Ascending aorta (tissue), 2 donors: ENCODE data around the gene WDR38. TPM values are rescaled to one million over a fixed set of nuclear protein-coding genes. Genes with fewer than 3 reads are reported as not detected.

Source experiments
- DNase-seq, 2 donors: peaks; one replicate each; pipeline ENCODE4 v3.0.0-alpha.2; 2019; ENCODE audit warnings: low spot score in 2 of 2
- H3K27ac ChIP-seq, 2 donors: fragments of 200-600 bp; sonication (generic); one replicate each; pipeline ENCODE4 v1.5.1; 2016 to 2017; ENCODE audit warnings: mild to moderate bottlenecking in 1 of 2
- H3K27me3 ChIP-seq: fragments of 200-600 bp; sonication (generic); one replicate; pipeline ENCODE4 v1.5.1; 2017
- H3K36me3 ChIP-seq, 2 donors: fragments of 200-600 bp; sonication (generic); one replicate each; pipeline ENCODE4 v1.5.1; 2016
- H3K4me1 ChIP-seq, 2 donors: fragments of 200-600 bp; sonication (generic); one replicate each; pipeline ENCODE4 v1.5.1; 2016 to 2017; ENCODE audit warnings: mild to moderate bottlenecking in 1 of 2
- H3K4me3 ChIP-seq, 2 donors: fragments of 200-600 bp; sonication (generic); one replicate each; pipeline ENCODE4 v1.5.1; 2016 to 2017; ENCODE audit warnings: mild to moderate bottlenecking in 1 of 2
- H3K9me3 ChIP-seq, 2 donors: fragments of 200-600 bp; sonication (generic); one replicate each; pipeline ENCODE4 v1.5.1; 2016
- intact Hi-C: fragments of 100-400 bp; cut with DNase I; formaldehyde crosslinking; loops from one replicate; pipeline ENCODE4 v1.15.1; 2023
- total RNA-seq: library from RNA; depleted of rRNA; stranded (reverse); fragments of >200 nt; gene quantifications from one replicate; pipeline ENCODE4 v1.1.0, GENCODE V29; 2016
- TF ChIP-seq, protein P1 (sequence below), 3 experiments: fragments of 200-600 bp in 2 of 3; fragments of 450-650 bp in 1 of 3; sonication (generic) in 2 of 3; IDR thresholded peaks; one replicate each; pipeline ENCODE4 v1.5.1; 2016 to 2019; ENCODE audit warnings: antibody characterized with exemption in 3 of 3, mild to moderate bottlenecking in 1 of 3, moderate library complexity in 1 of 3

Gene WDR38
- total RNA-seq, 1 donor from 2014 or later: not detected

DNA sequence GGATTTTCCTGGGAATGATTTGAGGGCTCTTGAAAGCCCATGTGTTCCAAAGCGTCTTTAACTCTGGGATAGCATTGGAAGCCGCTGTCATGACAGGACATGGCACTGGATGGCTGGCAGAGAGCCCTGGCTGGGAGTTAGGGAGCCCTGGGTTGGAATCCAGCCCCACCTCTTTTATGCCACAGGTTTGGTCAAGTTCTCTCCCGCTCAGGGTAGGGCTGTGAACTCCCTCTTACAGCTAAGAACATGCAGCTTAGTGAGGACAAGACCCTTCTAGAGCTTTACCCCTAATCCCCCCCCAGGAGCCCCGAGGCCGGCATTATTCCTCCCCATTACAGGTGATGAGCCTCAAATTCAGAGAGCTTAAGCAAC is 39.1 kb upstream of the WDR38 start:
- H3K4me1 ChIP-seq: no peaks in the 10 kb centered on the region
- intact Hi-C loops: loop anchor here (10.0 kb wide), 1 partner anchor 309 kb away; the partner anchor contains the start of gene NR5A1

DNA sequence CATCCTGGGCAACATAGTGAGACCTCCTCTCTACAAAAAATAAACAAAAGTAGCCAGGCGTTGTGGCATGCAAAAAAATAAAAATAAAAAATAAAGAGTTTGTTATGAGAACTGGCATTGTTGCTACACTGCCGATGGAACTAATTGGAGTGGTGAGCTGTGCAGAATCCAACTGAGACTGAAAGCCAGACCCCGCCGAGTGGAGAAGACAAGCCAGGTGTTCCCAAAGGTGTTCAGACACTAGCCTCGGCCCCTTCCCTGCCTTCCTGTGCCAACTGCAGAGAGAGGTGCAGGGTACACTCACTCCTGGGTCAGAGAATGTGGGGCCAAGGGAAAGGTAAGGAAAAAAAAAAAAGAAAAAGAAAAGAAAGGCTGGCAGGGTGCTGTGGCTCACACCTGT is 37.7 kb upstream of the WDR38 start:
- Histone ChIP-seq H3K4me1 (no peaks in the 10 kb centered on the region), H3K36me3 (no peaks in the 10 kb centered on the region), H3K27me3 (no peaks in the 10 kb centered on the region), H3K9me3 (no peaks in the 10 kb centered on the region), H3K4me3 (no peak overlapping the region), H3K27ac (no peak overlapping the region)
- TF ChIP-seq, protein P1, sequence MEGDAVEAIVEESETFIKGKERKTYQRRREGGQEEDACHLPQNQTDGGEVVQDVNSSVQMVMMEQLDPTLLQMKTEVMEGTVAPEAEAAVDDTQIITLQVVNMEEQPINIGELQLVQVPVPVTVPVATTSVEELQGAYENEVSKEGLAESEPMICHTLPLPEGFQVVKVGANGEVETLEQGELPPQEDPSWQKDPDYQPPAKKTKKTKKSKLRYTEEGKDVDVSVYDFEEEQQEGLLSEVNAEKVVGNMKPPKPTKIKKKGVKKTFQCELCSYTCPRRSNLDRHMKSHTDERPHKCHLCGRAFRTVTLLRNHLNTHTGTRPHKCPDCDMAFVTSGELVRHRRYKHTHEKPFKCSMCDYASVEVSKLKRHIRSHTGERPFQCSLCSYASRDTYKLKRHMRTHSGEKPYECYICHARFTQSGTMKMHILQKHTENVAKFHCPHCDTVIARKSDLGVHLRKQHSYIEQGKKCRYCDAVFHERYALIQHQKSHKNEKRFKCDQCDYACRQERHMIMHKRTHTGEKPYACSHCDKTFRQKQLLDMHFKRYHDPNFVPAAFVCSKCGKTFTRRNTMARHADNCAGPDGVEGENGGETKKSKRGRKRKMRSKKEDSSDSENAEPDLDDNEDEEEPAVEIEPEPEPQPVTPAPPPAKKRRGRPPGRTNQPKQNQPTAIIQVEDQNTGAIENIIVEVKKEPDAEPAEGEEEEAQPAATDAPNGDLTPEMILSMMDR (IDR thresholded peaks at IDR 0.05): no peak
- DNase-seq: no peak
- intact Hi-C loops: loop anchor here (10.0 kb wide), 1 partner anchor 311 kb away; the partner anchor contains the start of gene NR5A1

More for the DNA sequence above, 39.1 kb upstream of the WDR38 start:
- no peak overlapping the region for H3K27ac ChIP-seq
- no peaks in the 10 kb centered on the region for H3K36me3 ChIP-seq
- TF ChIP-seq, protein P1 (IDR thresholded peaks at IDR 0.05): no peak
- no peaks in the 10 kb centered on the region for H3K27me3 ChIP-seq
- no peaks in the 10 kb centered on the region for H3K9me3 ChIP-seq
- no peak overlapping the region for H3K4me3 ChIP-seq
- DNase-seq: no peak

DNA sequence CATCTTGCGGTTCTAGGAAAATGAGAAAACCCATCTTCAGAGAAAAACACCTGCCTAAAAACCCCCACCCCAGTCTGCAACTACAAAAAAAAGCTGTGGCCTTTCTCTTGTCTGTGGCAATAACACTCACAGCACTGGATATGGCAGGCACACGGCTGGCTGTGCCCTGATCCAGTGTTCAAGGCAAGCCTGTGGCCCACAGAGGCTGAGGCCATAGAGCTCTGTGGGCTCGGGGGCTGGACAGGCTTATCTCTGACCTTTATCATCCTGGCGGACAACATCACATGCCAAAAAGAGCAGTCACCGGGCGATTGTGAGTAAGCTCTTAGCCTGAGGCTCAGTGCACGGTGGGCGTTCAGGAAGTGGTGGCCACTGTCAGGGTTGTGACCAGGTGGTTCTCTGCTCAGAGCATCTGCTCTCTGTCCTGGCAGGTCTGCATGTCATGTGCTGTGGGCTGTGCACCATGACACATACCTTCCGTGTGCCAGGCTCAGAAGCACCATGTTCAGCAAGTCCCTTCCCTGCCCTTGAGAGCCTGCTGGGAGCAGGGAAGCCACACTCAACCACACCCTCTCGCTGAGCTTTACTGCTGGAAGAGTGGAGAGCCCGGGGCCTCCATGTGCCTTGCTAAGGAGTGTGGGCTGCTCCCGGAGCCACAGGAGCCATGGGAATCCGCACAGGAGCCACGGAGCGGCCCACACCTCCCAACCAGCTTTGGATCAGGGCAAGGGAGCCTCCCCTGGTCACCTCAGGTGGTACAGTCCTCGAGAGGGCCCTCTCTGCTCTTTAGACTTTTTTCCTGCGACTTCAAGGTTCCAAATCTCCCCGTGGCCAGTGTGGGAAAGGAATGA is 34.6 kb upstream of the WDR38 start:
- Histone ChIP-seq H3K4me1 (no peaks in the 10 kb centered on the region), H3K27ac (no peak overlapping the region), H3K4me3 (no peak overlapping the region), H3K36me3 (no peaks in the 10 kb centered on the region), H3K9me3 (no peaks in the 10 kb centered on the region), H3K27me3 (no peaks in the 10 kb centered on the region)
- TF ChIP-seq, protein P1 (IDR thresholded peaks at IDR 0.05): no peak
- DNase-seq: no peak
- intact Hi-C loops: loop anchor here (10.0 kb wide), 1 partner anchor 314 kb away; the partner anchor contains the start of gene NR5A1

DNA sequence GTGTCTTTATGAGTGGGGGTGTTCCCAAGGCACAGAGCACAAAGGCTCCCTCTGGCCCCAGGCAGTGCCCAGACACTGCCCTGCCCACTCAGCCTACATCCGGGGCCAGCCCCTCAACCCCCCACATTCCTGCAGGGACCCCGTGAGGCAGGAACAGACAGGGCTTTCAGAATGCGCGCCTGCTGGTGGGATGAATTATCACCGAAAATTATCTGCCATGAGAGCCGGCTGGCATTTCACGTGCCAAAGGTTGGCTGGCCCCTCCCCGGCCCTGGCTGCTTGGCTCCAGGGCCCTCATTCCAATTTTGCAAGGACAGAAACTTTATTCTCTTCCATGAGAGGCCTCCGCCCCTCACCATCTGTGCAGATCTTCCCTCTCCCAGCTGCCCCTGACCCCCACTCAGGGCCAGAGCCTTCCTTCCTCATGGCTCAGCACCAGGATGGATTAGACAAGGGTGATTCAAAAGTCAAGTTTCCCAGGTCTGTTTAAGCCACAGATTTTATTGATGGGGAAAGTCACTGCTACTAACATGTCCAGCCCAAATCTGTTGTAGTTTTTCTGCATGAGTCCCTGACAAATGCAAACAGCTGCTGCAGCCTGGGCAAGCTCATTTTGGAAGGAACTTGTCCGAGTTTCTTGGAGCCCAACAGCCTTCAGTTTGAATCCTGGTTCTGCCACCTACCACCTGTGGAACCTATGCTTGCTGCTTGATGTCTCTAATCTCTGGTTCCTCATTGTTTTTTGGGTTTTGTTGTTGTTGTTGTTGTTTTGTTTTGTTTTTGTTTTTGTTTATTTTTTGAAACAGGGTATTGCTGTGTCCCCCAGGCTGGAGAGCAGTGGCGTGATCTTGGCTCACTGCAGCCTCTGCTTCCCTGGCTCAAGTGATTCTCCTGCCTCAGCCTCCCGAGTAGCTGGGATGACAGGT is 32.3 kb upstream of the WDR38 start:
- no peaks in the 10 kb centered on the region for H3K9me3 ChIP-seq
- H3K27me3 ChIP-seq: no peaks in the 10 kb centered on the region
- H3K27ac ChIP-seq: no peak overlapping the region
- intact Hi-C loops: no loop called here
- DNase-seq: no peak
- TF ChIP-seq, protein P1 (IDR thresholded peaks at IDR 0.05): no peak
- H3K4me3 ChIP-seq: no peak overlapping the region
- H3K4me1 ChIP-seq: no peaks in the 10 kb centered on the region
- no peaks in the 10 kb centered on the region for H3K36me3 ChIP-seq

DNA sequence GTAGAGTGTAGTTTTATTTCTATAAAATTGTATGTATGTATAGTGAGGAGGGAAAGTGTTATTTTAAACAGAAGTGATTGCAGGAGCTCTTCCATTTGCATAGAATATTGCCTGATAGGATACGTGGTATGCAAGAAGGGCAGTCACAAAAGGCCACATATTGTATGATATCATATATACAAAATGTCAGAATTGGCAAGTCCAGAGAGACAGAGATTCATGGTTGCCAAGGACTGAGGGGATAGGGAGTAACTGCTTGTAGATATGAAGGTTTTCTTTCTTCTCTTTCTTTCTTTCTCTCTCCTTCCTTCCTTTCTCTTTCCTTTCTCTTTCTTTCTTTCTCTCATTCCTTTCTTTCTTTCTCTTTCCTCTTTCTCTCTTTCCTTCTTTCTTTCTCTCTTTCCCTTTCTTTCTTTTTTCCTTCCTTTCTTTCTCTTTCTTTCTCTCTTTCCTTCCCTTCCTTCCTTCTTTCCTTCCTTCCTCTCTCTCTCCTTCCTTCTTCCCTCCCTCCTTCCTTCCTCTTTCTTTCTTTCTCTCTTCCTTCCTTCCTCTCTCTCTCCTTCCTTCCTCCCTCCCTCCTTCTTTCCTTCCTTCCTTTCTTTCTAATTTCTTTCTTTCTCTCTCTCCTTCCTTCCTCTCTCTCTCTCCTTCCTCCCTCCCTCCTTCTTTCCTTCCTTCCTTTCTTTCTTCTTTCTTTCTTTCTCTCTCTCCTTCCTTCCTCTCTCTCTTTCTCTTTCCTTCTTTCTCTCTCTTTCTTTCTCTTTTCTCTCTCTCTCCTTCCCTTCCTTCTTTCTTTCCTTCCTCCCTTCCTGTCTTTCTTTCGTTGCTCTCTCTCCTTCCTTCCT is 24.5 kb upstream of the WDR38 start:
- intact Hi-C loops: no loop called here
- H3K4me3 ChIP-seq: no peak overlapping the region
- TF ChIP-seq, protein P1 (IDR thresholded peaks at IDR 0.05): no peak
- H3K36me3 ChIP-seq: no peaks in the 10 kb centered on the region
- H3K4me1 ChIP-seq: peaks cover 0 to 2% of the 10 kb centered on the region in 2 donors
- H3K27me3 ChIP-seq: no peaks in the 10 kb centered on the region
- no peak overlapping the region for H3K27ac ChIP-seq
- no peaks in the 10 kb centered on the region for H3K9me3 ChIP-seq
- no peak for DNase-seq
